Aorta (tissue), 5 donors: ENCODE results near the gene WHRN. TPM values are rescaled to one million over a fixed set of nuclear protein-coding genes. Genes with fewer than 3 reads are reported as not detected.
A peak's percentile ranks its signal among the peaks of the same experiment; 100 is the strongest.

Experiments used
- ATAC-seq: fragments of 200-7000 bp; cut with Tn5 transposase; one replicate; pipeline ENCODE4 v1.9.1; 2022; ENCODE audit warnings: moderate library complexity; ENCODE audit not compliant: low FRiP score
- DNase-seq, 2 donors: peaks; one replicate each; pipeline ENCODE4 v3.0.0-alpha.2; 2020
- H3K27ac ChIP-seq, 2 donors: one replicate each; pipeline ENCODE4 v1.5.1; 2013; ENCODE audit warnings: low read length in 2 of 2, mild to moderate bottlenecking in 2 of 2, moderate library complexity in 2 of 2, control low read depth in 1 of 2, inconsistent platforms in 1 of 2, low read depth in 1 of 2
- H3K27me3 ChIP-seq, 2 donors: one replicate each; pipeline ENCODE4 v1.6.1; 2013; ENCODE audit warnings: control low read depth in 1 of 2, low read length in 1 of 2, mild to moderate bottlenecking in 1 of 2, moderate library complexity in 1 of 2; ENCODE audit not compliant: insufficient read depth in 2 of 2, control insufficient read depth in 1 of 2
- H3K36me3 ChIP-seq, 2 donors: one replicate each; pipeline ENCODE4 v1.6.1; 2013; ENCODE audit warnings: control low read depth in 1 of 2, low read length in 1 of 2, mild to moderate bottlenecking in 1 of 2; ENCODE audit not compliant: insufficient read depth in 2 of 2, control insufficient read depth in 1 of 2
- H3K4me1 ChIP-seq, 2 donors: one replicate each; pipeline ENCODE4 v1.6.1; 2013; ENCODE audit warnings: low read length in 2 of 2, control low read depth in 1 of 2, mild to moderate bottlenecking in 1 of 2, moderate library complexity in 1 of 2; ENCODE audit not compliant: insufficient read depth in 2 of 2, control insufficient read depth in 1 of 2
- H3K4me3 ChIP-seq, 2 donors: one replicate each; pipeline ENCODE4 v1.5.1; 2013; ENCODE audit warnings: low read length in 2 of 2, control low read depth in 1 of 2, mild to moderate bottlenecking in 1 of 2
- H3K9me3 ChIP-seq: one replicate; pipeline ENCODE4 v1.6.1; 2013; ENCODE audit warnings: mild to moderate bottlenecking, low read length; ENCODE audit not compliant: control insufficient read depth
- WGBS, 2 donors: extraction: QIAGEN DNeasy Blood & Tissue Kit; methylation state at CpG; one replicate each; pipeline ENCODE4 v1.1.7; 2013; 5-methylcytosine and 5-hydroxymethylcytosine counted together
- intact Hi-C, 2 donors: fragments of 100-400 bp; cut with DNase I; formaldehyde crosslinking; loops; one replicate each; pipeline versions ENCODE4 v1.14.2 to v1.15.0; 2022
- polyA plus RNA-seq, 2 donors: library from polyadenylated mRNA; stranded (reverse); fragments of 200-250 nt; gene quantifications; one replicate each; pipeline ENCODE4 v1.2.3, GENCODE V29; 2013
- total RNA-seq, 2 donors: library from RNA; stranded (reverse); fragmentation: NEBNext Ultra II Directional; extraction: Animal tissue kit (Norgen Biotek cat#: 25700); gene quantifications; one replicate each; pipeline ENCODE4 v1.2.1, GENCODE V29; 2021
- donor health status: healthy with polysubstance abuse.
- donor health status: Bipolar disorder and iron deficiency.
- donor health status: DM: no; HTN: no; CAD: no.
- donor health status: DM: no; HTN: no; CAD: no.
- donor health status: DM: yes; HTN: yes; CAD: no.

Gene WHRN
- total and polyA plus RNA-seq, 4 donors: 1.5 to 4.0 (median 3.6) TPM

DNA sequence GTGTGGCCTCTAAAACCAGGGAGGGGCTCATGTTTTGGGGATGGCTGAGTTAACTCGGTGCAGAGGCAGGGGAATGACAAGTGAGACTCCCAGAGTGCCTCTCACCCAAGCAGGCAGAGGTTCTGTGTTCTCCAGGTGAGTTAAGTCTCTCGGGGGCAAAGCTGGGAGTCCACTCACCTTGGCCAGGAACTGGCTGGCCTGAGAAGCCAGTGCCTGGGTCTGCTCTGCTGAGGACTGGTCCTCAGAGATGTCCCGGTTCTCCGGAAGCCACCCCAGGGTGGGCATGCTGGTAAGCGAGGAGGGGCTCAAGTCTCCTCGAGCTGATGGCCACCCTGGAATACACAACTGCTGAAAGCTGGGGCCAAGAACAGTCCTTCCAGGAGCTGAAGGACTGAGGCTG lies 137.9 kb downstream of the WHRN start:
- peak overlapping the region in 1 of 2 donors; percentile 32 for H3K27ac ChIP-seq
- no peak for ATAC-seq
- no peaks in the 10 kb centered on the region for H3K9me3 ChIP-seq
- intact Hi-C loops: no loop called here
- no peak overlapping the region for H3K4me3 ChIP-seq
- WGBS, 2 donors: 88 to 89% methylated on average over 6 of the region's 6 CpGs
- DNase-seq: peak in 1 of 2 donors; percentile 65
- no peaks in the 10 kb centered on the region for H3K27me3 ChIP-seq
- H3K4me1 ChIP-seq: peaks cover 0 to 2% of the 10 kb centered on the region in 2 donors
- H3K36me3 ChIP-seq: peaks cover 0 to 5% of the 10 kb centered on the region in 2 donors

DNA sequence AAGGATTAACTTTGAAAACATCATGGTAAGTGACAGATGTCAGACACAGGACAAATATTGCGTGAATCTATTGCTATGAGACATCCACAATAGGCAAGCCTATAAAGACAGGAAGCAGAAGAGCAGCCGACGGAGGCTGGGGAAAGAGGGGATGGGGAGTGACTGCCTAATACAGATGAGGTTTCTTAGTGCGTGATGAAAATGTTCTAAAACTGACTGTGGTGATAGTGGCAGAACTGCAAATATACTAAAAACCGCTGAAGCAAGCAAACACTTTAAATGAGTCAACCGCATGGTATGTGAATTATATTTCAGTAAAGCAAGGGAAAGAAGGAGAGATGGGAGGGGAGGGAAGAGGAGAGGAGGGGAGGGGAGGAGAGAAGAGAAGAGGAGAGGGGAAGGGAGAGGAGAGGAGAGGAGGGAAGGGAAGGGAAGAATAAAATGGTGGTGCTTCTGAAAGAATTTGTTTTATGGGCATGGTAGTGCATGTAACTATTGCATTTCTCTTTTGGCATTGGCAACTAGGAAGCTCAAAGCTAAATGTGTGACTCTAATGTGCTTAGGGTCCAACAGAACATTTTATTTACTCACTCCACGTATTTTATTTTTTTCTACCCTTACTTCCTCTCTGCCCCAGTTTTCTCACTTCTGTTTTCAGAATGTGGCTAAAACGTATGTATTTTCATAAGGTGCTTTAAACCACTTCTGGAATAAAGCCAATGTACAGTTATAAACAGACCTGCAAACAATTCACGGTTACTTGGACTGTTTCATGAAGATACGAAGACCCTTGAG lies 138.7 kb downstream of the WHRN start:
- H3K27ac ChIP-seq: peak overlapping the region in 1 of 2 donors; percentile 61
- ATAC-seq (no peak), DNase-seq (no peak)
- peaks cover 0 to 8% of the 10 kb centered on the region in 2 donors for H3K36me3 ChIP-seq
- H3K27me3 ChIP-seq: no peaks in the 10 kb centered on the region
- H3K4me3 ChIP-seq: no peak overlapping the region
- intact Hi-C loops: no loop called here
- H3K9me3 ChIP-seq: no peaks in the 10 kb centered on the region
- peaks cover 0 to 2% of the 10 kb centered on the region in 2 donors for H3K4me1 ChIP-seq
- 20 to 22% methylated on average over 10 of the region's 10 CpGs for WGBS, 2 donors

DNA sequence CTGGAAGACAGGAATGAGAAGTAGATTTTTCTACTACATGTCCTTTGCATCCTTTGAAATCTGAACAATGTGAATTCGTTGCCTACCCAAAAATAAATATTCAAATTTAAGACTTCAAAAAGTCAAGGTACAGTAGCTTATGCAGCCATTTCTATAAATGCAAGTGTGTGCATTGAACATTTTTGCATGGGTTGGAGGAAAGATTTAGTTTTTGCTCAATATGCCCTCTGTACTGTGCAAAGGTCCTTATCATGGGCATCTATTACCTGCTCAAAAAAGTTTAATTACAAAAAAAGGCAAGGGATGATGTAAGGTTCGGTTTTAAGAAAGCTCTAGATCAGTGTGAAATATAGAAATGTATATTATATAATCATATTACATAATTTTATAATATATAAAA lies 140.1 kb downstream of the WHRN start:
- no peak overlapping the region for H3K27ac ChIP-seq
- H3K9me3 ChIP-seq: no peaks in the 10 kb centered on the region
- peaks cover 0 to 2% of the 10 kb centered on the region in 2 donors for H3K4me1 ChIP-seq
- no peak for DNase-seq
- no peak for ATAC-seq
- H3K36me3 ChIP-seq: peaks cover 0 to 11% of the 10 kb centered on the region in 2 donors
- no peak overlapping the region for H3K4me3 ChIP-seq
- H3K27me3 ChIP-seq: no peaks in the 10 kb centered on the region
- 88 to 92% methylated on average over 2 of the region's 2 CpGs for WGBS, 2 donors
- intact Hi-C loops: no loop called here

DNA sequence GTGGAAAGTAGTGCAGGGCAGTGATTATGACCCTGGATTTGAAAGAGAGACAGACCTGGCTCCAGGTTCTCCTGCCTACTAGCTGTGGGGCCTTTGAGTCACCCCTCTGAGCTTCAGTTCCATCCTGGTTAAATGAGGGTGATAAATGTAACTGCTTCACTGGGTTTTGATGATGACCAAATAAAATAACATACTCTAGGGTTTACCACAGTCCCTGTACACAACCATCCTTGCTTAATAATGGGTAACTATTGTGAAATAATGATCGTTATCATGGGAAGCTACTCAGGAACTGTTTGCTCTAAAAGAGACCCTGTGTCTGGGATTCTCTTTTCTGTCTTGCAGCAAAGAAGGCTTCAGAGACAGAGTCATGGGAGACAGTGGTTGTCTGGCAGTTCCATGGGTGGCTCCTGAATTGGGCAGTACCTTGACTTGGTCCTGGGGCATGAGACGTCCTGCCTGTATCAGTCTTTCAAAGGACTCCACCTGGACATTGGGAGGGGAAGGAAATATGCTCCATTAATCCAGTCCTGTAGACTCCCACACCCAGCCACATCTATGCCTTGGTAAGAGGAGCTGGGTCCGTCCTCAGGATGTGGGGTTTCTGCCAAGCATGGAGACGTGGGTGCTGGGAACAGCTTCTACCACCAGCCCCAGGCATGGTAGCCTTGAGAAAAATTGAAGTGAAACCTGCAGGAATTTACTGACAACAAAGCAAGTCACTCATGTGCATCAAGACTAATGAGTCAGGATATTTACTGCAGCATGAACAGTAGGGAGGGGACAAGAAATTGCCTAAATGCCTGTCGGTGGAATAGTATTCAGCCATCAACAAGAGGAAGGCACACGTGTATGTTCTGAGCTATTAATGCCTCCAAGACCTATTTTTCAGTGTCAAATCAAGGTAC lies 140.9 kb downstream of the WHRN start:
- no peak for ATAC-seq
- intact Hi-C loops: no loop called here

DNA sequence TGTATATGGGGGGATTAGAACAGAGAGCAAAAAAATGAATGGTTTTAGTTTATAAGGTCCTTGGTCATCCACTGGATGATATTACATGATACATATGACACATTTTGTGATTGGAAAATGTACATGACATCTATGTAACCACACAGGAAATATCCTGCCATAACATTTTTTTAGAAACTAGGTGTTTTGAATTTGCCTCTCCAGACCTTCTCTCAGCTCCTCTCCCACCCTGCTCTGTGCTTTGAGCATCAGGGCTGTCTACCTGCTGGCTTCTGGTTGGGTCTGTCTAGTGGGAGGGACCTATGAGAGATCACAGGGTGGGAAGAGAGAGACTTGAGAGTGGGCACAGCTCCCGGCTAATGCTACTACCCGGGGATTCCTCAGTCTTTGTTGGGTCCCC lies 141.8 kb downstream of the WHRN start:
- intact Hi-C loops: no loop called here
- H3K36me3 ChIP-seq: peaks cover 0 to 21% of the 10 kb centered on the region in 2 donors
- DNase-seq: no peak
- H3K4me3 ChIP-seq: no peak overlapping the region
- H3K27me3 ChIP-seq: no peaks in the 10 kb centered on the region
- H3K4me1 ChIP-seq: peaks cover 0 to 2% of the 10 kb centered on the region in 2 donors
- H3K27ac ChIP-seq: no peak overlapping the region
- WGBS, 2 donors: 45 to 58% methylated on average over 2 of the region's 2 CpGs
- H3K9me3 ChIP-seq: no peaks in the 10 kb centered on the region
- ATAC-seq: no peak

More for the DNA sequence above, 140.9 kb downstream of the WHRN start:
- H3K27me3 ChIP-seq: no peaks in the 10 kb centered on the region
- peaks cover 0 to 16% of the 10 kb centered on the region in 2 donors for H3K36me3 ChIP-seq
- H3K27ac ChIP-seq: no peak overlapping the region
- H3K4me1 ChIP-seq: peaks cover 0 to 2% of the 10 kb centered on the region in 2 donors
- peak in 1 of 2 donors; percentile 23 for DNase-seq
- 62 to 64% methylated on average over 6 of the region's 6 CpGs for WGBS, 2 donors
- no peaks in the 10 kb centered on the region for H3K9me3 ChIP-seq
- no peak overlapping the region for H3K4me3 ChIP-seq

DNA sequence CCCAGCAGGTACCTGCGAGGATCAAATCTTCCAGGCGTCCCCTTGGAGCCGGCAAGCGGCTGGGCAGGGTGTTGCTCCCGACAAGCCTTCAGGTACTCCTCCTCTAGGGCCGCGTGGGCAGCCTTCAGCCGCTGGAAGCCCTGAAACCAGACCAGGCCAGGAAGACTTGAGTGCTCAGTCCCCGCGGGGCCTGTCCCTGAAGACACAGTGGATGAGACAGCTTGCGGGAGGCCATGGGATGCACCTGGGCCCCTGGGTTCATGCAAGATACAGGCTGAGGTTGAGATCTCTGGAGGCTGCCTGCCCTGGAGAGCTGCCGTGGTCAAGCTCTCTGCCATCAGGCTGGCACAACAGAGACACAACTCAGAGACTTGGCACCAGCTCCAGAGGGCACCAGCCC lies 142.9 kb downstream of the WHRN start:
- intact Hi-C loops: no loop called here
- ATAC-seq: no peak
- peaks cover 0 to 23% of the 10 kb centered on the region in 2 donors for H3K36me3 ChIP-seq

DNA sequence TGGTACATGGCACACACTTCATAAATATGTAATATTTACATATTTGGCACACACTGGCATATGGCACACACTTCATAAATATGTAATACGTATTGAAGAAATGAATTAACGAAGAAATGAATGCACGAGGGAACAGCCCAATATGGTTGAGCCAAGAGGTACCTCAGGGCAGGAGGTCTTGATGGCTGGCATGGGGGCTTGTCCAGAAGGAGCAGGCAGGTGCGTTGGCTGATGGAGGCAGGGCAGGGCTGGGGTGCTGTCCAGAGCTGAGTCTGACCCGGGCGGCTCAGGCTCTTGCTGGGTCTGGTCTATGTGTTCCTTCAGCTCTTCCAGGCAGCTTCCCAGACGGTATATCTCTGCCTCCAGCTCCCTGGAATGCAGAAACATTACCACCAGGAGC lies 143.7 kb downstream of the WHRN start:
- peaks cover 0 to 2% of the 10 kb centered on the region in 2 donors for H3K4me1 ChIP-seq
- no peaks in the 10 kb centered on the region for H3K27me3 ChIP-seq
- ATAC-seq (no peak), DNase-seq (peak in 1 of 2 donors; percentile 56)
- WGBS, 2 donors: 88 to 89% methylated on average over 7 of the region's 7 CpGs
- intact Hi-C loops: no loop called here
- no peak overlapping the region for H3K4me3 ChIP-seq
- H3K27ac ChIP-seq: no peak overlapping the region
- no peaks in the 10 kb centered on the region for H3K9me3 ChIP-seq
- peaks cover 0 to 29% of the 10 kb centered on the region in 2 donors for H3K36me3 ChIP-seq

More for the DNA sequence above, 142.9 kb downstream of the WHRN start:
- DNase-seq: peak in 1 of 2 donors; percentile 70
- Histone ChIP-seq H3K4me1 (peaks cover 0 to 2% of the 10 kb centered on the region in 2 donors), H3K27ac (no peak overlapping the region), H3K27me3 (no peaks in the 10 kb centered on the region), H3K4me3 (no peak overlapping the region), H3K9me3 (no peaks in the 10 kb centered on the region)
- WGBS, 2 donors: 84 to 88% methylated on average over 12 of the region's 12 CpGs

DNA sequence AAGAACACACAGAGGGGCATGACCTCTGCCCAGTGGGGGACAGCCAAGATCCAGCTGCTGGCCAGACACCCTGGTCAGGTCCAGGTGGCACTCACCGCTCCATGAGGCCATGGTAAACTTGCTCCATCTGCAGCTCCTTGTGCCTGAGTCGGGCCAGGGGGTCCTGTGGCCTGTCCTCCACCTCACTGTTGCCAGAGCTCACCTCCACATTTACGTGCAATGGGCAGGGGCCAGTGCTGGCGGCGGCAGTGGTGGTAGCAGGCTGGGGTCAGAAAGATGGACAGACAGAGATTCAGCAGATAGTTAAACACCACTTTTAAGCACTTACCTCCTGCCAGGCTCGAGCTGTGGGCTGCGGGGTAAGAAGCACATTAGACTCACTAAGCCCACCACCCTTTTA lies 145.5 kb downstream of the WHRN start:
- no peaks in the 10 kb centered on the region for H3K9me3 ChIP-seq
- peak in 1 of 2 donors; percentile 63 for DNase-seq
- no peak for ATAC-seq
- no peaks in the 10 kb centered on the region for H3K4me1 ChIP-seq
- no peak overlapping the region for H3K4me3 ChIP-seq
- H3K36me3 ChIP-seq: peaks cover 0 to 37% of the 10 kb centered on the region in 2 donors
- intact Hi-C loops: no loop called here
- H3K27ac ChIP-seq: no peak overlapping the region
- 93% methylated on average over 7 of the region's 7 CpGs for WGBS, 2 donors
- no peaks in the 10 kb centered on the region for H3K27me3 ChIP-seq
